Measurements from ENCODE around the gene DKK3.
"Not testable (repeated sequence)": the region's sequence is repeated elsewhere in the genome, so short reads cannot be mapped to it uniquely, and the experiment has no call there.

DKK3 gene

DNA sequence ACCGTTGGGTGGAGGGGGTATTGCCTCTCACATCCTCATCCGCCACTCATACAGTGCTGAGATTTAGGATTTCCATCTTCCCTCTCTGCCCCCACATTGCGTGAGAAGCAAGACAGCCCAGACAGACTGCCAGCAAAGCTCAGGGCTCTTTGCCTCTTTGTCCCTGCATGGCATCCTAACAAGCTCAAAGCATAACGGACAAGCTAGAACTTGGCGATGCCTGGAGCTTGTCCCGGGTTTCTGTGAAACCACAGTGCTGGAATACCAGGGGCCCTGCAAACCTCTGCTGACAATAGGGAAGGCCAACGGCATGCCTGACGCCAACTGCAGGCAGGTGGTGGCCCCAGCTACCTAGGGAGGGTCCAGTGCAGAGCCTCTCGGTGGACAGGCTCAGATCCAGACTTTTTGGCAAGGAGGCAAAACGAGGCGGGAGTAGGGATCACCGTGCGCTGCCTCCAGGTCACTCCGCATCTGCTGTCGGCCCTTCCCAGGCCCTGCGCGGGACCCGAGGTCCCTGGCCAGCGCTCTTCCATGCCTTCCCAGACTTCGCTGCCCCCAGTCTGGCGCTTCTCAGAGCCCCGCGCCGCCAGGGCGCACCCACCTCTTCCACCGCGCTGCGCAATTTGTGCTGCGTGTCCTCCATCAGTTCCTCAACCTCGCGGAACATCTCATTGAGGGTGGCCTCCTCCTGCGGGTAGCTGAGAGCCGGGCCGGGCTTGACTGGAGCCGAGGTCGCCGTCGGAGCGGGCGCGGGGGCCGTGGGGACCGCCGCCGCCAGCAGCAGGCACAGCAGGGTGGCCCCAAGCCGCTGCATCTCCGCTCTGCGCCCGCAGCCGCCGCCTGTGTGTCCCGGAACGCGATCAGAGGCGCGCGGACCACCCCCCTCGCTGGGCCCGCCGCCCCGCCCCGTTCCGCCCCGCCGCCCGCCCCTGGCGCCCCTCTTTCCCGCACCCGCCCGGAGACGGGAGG lies at the start of gene DKK3:
Gene DKK3 (minus strand): TSS at position 858 of the 969 bp plus-strand sequence. CDS start 44 bp downstream, at position 814.
- peak; percentile 75 for DNase-seq (ENCODE audit: low spot score)

- DNase-seq (ENCODE audit: low spot score), result peak; percentile 23
Measured at GRCh38 chr11:12057299-12057980, 49.0 kb upstream of the DKK3 start.

DNA sequence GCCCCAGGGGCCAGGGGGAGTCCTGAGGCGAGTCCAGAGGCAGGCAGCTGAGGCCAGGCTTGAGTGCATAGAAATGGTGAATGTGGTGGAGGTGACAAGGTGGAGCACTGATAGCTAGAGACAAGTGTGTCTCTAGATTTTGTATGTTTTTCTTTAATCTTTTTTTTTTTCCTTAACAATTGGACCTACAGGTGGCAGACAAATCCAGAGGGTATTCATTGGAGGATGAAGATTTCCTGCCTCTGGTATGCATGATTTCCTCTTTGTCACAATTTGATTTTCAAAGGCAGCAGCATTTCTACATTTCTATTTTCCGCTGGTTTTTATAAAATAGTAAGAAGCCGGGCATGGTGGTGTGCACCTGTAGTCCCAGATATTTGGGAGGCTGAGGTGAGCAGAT lies 47.7 kb upstream of the DKK3 start:
- no peak for DNase-seq (ENCODE audit: low spot score)

DNA sequence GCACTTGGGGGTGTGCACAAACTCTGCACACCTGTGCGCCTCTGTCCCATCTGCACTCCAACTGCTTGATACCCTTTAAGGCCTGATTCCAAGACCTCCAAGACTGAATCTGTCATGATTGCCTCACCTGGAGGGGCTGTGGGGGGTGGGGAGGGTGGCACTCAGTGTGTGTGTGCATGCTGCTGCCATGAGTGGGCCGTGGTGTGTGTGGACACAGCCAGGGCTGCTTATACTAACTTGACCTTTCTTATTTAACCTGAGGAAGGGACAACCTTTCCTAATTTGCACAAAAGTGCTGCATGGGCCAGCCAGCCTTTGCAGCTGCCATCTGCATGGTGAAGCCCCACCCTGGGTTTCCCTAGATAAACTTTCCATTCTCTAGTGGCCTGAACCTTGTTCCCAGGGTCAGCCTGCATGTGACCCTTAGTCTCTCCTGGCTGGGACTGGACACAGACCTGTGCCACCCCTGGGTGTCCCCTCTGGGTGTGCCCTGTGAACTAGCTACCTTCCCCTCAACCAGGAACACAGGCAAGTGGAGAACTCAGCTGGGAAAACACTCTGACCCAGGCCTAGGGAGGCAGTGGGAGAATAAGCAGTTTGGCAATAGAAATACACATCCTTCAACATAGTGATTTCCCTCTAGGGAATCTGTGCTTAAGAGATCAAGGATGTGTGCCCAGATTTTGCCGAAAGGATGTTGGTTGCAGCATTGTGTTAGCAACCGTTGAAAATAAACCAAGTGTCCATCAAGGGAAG lies 45.4 kb upstream of the DKK3 start:
- DNase-seq (ENCODE audit: low spot score), result peak; percentile 35

DNA sequence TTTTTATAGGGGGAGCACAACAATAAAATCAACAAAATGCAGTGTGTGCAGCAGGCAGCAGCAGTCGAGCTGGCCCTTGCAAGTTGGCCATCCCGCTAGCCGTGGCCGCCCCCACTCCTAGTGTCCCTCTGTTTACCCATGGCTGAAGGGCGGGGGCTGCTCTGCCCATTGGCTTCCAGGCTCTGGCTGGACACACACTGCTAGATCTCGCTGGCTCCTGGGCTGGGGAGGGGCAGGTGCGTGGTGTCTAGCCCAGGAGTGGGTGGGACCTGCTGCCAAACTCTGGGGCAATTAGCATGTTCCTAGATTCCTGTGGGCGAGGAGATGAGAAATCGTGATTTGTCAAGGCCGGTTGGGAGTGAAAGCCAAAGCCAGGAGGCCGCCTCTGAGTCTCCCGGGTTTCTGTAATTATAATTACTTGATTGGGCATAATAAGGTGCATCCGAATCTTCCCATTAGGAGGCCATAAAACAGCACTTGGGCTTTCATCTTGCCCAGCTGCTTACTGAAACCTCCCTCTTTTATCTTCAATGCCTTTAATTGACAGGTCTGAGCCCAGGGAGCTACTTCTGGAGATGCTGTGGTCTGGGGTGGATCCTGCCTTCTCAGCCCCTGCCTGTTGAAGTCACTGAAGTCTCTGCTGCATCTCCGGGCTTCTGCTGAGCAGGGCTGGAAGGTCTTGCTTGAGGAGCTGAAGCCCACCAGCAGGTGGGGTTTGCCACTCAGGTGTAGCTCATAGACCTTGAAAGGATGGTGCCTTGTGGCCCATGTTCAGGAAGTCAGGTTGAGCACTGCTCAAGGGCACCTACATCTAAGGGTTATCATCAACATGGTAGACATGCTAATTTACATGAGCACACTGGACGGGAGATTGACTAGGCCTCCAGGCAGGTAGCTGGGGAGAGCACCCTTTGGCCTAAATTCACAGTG lies 44.5 kb upstream of the DKK3 start:
- peak; percentile 32 for DNase-seq (ENCODE audit: low spot score)

- peak; percentile 20 for DNase-seq (ENCODE audit: low spot score)
Measured at GRCh38 chr11:12051287-12051662, 42.8 kb upstream of the DKK3 start.

DNA sequence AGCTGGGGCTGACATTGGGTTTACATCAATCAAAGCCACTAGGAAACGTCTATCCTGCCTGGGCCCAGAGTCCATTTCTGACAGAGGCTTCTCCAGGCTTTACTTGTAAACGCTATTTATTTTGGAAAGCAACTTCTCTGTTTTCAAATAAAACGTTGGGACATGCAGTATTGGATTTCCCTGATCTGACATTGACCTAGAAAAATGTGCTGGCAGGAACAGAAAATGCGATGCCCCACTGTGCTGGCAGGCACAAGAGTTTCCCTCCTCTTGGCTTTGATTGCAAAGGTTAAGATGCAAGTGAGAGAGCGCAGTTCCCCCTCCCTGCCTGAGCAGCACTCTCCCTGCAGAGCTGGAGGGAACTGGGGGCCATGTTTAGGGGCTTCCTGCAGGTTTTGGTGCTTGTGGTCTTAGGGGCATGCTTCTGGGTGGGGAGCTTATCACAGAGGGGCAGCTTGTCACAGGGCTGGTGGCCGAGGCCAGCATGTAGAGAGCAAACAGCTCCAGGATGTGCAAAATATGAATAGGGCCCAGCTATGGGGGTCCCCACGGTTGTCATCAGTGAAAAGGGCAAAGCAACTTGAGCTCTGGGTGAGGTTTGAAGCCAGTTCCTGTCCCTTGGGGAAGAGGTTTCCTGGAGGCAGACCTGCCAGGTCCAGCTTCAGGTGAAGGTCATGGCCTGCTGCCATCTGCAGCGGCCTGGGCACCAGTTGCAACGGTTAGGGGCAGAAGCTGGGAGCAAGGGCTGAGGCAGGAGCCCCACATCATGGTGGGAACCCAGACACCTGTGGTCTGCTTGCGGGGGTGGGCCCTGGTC lies 42.3 kb upstream of the DKK3 start:
- no peak for DNase-seq (ENCODE audit: low spot score)

- no peak for DNase-seq (ENCODE audit: low spot score)
Measured at GRCh38 chr11:12048936-12049790, 40.7 kb upstream of the DKK3 start.

DNA sequence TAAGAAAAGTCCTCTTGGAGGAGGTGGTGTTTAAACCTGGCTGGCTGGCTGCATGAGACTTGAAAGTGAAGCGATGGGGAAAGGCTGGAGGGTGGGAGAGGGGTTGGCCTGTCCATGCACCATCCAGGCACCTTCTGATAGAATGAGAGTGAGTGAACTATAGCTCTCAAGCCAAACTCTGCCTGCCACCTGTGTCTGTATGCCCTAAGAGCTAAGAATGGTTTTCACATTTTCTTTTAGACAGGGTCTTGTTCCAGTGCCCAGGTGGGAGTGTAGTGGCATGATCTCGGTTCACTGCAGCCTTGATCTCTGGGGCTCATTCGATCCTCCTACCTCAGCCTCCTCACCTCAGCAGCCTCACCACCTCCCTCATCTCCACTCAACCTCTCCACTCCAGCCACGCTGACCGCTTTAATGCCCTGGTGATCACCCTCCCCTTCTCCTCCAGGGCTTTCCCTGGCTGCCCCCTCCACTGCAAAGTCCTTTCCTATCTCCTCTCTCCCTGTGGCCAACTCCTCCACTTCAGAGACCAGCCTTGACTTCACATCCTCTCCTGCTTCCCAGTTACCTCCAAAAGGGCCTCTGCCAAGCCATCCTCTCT lies 38.3 kb upstream of the DKK3 start:
- DNase-seq (ENCODE audit: low spot score), result no peak

GRCh38 chr11:12045914-12046635 lies 37.6 kb upstream of the DKK3 start:
- DNase-seq (ENCODE audit: low spot score), result no peak

DNA sequence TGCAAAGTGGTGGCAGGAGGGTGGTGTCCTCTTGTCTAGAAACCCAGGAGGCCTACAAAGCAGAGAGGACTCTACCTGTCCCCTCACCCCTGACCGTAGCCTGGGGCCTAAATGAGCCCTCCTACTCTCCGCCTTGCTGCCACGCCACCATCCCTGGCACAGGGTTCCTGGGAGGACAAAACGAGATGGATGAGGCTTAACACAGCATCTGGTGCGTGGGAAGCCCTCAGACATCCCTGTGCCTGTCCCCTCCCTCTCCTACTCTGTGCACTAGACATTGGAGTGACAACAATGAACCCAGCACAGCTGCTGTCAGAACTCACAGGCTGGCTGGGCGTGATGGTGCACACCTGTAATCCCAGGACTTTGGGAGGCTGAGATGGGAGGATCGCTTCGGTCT lies 36.4 kb upstream of the DKK3 start:
- DNase-seq (ENCODE audit: low spot score), result no peak

GRCh38 chr11:12043959-12044791 lies 35.7 kb upstream of the DKK3 start:
- DNase-seq (ENCODE audit: low spot score), result peak; percentile 85

- no peak for DNase-seq (ENCODE audit: low spot score)
Measured at GRCh38 chr11:12043221-12043620, 34.8 kb upstream of the DKK3 start.

DNA sequence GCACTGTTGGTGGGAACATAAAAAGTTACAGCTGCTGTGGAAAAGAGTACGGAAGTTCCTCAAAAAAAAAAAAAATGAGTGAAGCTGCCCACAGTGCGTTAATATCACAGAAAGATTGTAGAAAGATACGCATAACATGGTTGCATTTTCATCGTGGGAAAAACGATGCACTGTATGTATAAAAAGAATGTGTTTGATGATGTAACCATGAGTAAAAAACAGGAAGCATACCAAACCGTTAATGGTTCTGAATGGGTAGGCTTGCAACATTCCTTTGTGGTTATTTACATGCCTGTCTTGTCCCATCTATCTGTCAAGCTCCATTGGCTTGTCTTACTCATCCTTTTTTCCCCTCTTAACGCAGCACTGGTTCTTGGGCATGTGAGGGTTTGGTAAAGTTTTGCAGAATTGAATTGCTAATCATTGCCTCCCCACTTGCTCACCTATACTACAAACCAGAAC lies 33.8 kb upstream of the DKK3 start:
- no peak for DNase-seq (ENCODE audit: low spot score)

- not testable (repeated sequence) for DNase-seq (ENCODE audit: low spot score)
Measured at GRCh38 chr11:12040719-12041118, 32.3 kb upstream of the DKK3 start.

- DNase-seq (ENCODE audit: low spot score), result no peak
Measured at GRCh38 chr11:12032968-12033367, 24.5 kb upstream of the DKK3 start.

DNA sequence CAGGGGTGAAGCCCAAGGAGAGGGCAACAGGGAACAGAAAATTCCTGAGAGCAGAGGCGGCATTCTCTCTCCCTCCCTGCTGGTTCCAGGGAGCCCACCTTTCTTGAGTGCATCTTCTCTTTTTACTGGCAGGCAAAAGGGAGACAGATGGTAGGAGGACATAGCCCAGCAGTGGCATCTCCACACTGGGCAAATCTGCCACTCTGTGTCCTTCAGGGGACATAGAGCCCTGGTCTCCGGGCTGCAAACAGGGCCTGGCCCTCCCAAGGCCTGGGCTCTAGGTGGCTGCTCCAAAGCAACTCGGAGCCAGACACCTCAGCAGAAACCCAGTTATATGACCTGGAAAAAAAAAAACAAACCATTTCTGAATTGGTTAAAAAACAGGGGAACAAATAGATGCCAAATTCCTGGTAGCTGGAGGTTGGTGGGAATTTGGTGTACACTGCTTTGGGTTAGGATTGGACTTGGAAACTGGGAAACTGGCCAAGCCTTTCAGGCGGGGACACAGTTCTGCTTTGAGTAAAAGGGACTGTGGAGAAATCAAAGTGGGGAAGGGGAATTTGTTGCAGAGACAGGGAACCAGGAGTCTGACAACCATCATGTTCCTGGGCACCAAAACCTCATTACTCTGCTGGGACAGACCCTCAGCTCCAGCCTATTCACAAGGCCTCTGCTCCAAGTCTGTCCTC lies 23.6 kb upstream of the DKK3 start:
- DNase-seq (ENCODE audit: low spot score), result no peak
